ENCODE results near the gene ALPP. TPM values are rescaled to one million over a fixed set of nuclear protein-coding genes. Genes with fewer than 3 reads are reported as not detected.
"Not testable (repeated sequence)": the region's sequence is repeated elsewhere in the genome, so short reads cannot be mapped to it uniquely, and the experiment has no call there.

ALPP gene
- total RNA-seq, 4 donors from 2014 or later, result not detected

DNA sequence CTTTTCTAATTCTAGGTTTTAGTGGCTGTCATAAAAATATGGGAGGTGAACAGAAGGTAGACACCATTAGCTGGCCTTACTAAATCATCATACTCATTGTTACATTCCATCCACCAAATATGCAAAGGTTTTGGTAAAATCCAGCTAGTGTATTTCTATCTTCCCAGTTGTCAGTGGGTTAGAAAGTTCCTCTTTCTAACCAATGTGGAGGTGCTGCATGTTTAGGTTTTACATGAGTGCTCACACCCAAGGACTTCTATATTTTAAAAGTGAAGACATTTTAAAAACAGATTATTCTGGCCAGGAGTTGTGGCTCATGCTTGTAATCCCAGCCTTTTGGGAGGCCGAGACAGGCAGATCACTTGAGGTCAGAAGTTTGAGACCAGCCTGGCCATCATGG, 5.9 kb downstream of the ALPP start:
- Histone ChIP-seq H3K36me3 (no peaks in the 10 kb centered on the region), H3K4me1 (peaks cover 0 to 22% (median 0%) of the 10 kb centered on the region in 4 donors), H3K27me3 (peaks cover 0 to 17% of the 10 kb centered on the region in 2 donors), H3K27ac (no peak overlapping the region), H3K9me3 (no peaks in the 10 kb centered on the region), H3K4me3 (no peak overlapping the region)
- TF ChIP-seq, protein P1, sequence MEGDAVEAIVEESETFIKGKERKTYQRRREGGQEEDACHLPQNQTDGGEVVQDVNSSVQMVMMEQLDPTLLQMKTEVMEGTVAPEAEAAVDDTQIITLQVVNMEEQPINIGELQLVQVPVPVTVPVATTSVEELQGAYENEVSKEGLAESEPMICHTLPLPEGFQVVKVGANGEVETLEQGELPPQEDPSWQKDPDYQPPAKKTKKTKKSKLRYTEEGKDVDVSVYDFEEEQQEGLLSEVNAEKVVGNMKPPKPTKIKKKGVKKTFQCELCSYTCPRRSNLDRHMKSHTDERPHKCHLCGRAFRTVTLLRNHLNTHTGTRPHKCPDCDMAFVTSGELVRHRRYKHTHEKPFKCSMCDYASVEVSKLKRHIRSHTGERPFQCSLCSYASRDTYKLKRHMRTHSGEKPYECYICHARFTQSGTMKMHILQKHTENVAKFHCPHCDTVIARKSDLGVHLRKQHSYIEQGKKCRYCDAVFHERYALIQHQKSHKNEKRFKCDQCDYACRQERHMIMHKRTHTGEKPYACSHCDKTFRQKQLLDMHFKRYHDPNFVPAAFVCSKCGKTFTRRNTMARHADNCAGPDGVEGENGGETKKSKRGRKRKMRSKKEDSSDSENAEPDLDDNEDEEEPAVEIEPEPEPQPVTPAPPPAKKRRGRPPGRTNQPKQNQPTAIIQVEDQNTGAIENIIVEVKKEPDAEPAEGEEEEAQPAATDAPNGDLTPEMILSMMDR (IDR thresholded peaks at IDR 0.05), result no peak
- TF ChIP-seq POLR2A (IDR thresholded peaks at IDR 0.05), result no peak
- no peak for DNase-seq

DNA sequence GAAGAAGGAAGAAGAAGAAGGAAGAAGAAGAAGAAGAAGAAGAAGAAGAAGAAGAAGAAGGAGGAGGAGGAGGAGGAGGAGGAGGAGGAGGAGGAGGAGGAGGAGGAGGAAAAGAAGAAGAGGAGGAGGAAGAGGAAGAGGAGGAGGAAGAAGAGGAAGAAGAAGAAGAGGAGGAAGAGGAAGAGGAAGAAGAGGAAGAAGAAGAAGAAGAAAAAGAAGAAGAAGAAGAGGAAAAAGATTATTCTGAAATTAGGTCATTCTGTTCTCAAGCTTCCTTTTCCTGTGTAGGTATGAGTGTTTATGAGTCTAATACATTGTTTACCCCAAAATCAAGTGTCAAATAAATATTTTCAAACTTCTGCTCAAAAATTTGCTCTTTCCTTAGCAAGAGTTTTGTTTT, 6.5 kb downstream of the ALPP start:
- Histone ChIP-seq H3K4me1 (peaks cover 0 to 22% (median 0%) of the 10 kb centered on the region in 4 donors), H3K27me3 (peaks cover 0 to 17% of the 10 kb centered on the region in 2 donors)
- not testable (repeated sequence) for DNase-seq, H3K36me3 ChIP-seq, H3K9me3 ChIP-seq, H3K27ac ChIP-seq, H3K4me3 ChIP-seq

DNA sequence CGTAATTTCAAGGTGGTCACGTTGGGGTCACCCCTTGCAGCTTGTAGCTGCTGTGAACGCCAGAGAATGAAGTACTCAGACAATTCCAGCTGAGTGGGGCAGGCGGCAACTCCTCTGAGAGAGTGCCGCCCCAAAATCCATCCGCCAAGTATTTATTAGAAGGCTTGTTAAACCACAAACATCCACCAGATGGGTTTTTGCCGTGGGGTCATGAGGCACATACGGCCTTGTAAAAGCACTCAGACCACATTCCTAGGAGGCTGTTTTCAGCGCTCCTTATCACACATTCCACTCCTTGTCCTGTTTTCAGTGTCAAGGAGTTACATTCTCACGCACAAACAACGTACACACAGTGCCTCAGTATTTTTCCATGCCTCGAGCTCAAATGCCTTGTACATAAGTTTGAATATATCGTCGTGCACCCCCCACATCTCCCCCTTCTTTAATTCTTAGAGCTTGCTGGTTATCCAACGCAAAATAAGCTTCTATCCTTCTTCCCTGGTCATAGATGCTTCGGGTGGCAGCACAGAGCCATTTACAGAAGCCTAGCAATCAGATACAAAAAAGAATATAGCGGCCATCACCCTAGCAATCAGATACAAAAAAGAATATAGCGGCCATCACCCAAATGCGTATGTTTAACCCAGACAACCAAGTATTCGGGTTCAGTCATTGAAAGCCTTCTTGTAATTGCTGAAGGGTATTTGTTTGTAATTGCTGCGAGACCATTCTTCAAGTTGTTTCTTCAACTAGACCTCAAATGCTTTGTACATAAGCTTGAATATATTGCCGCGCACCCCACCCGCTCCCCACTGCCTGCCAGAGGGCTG, 7.3 kb downstream of the ALPP start:
- H3K4me1 ChIP-seq, result peaks cover 0 to 22% (median 0%) of the 10 kb centered on the region in 4 donors
- H3K36me3 ChIP-seq, result no peaks in the 10 kb centered on the region
- H3K27ac ChIP-seq, result peak overlapping the region in 2 of 4 donors; percentile 22 to 58
- DNase-seq, result no peak
- H3K4me3 ChIP-seq, result peak overlapping the region in 2 of 4 donors; percentile 14 to 21
- H3K9me3 ChIP-seq, result no peaks in the 10 kb centered on the region
- H3K27me3 ChIP-seq, result peaks cover 0 to 17% of the 10 kb centered on the region in 2 donors
- TF ChIP-seq, protein P1 (IDR thresholded peaks at IDR 0.05), result no peak
- no peak for TF ChIP-seq POLR2A (IDR thresholded peaks at IDR 0.05)

DNA sequence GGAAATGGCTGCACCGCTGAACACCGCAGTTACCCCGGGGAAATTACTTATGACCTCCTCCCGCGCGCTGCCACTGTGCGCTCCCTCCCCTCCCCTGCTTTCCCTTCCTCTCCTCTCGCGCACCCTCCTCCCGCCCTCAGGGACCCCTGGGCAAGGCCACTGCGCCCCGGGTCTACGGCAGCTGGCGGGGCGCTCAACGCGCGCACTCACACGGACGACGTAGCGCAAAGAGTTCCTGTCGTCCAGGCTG, 7.9 kb downstream of the ALPP start:
- H3K27ac ChIP-seq, result peak overlapping the region in 2 of 4 donors; percentile 22 to 58
- H3K4me1 ChIP-seq, result peaks cover 0 to 22% (median 0%) of the 10 kb centered on the region in 4 donors
- H3K9me3 ChIP-seq, result no peaks in the 10 kb centered on the region
- no peak for DNase-seq
- H3K27me3 ChIP-seq, result peaks cover 0 to 17% of the 10 kb centered on the region in 2 donors
- no peaks in the 10 kb centered on the region for H3K36me3 ChIP-seq
- H3K4me3 ChIP-seq, result peak overlapping the region in 2 of 4 donors; percentile 14 to 21
- no peak for TF ChIP-seq POLR2A (IDR thresholded peaks at IDR 0.05)
- TF ChIP-seq, protein P1 (IDR thresholded peaks at IDR 0.05), result no peak

DNA sequence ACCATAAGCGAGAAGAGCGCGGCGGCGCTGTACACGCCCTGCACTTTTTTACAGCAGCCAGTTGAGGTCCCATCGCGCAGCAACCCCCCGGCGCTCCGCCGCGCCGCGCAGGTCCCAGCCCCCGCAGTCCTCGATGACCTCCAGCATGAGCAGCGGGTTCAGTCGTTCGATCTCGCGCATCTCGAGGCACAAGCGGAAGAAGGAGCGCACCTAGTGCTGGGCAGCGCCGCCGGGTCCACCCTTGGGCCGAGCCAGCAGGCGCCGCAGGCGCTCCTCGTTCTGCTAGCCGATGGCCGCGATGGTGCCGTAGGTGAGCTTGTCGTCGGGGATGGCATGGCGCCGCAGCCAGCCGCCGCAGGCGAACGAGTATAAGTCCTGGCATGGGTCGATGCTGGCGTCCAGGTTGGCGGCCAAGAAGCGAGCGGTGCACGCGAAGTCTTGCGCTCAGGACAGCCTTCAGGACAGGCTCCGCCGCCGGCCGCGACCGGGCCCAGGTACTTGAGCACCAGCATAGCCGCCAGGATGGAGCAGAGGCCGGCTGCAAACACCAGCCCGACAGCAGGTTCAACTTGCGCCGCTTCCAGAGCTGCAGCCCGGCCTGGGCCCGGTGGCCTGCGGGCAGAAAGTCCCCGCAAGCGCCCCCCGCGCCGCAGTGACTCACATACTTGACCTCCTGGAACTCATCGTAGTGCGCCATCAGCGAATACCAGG, 8.3 kb downstream of the ALPP start:
- Histone ChIP-seq H3K4me1 (peaks cover 0 to 22% (median 0%) of the 10 kb centered on the region in 4 donors), H3K9me3 (no peaks in the 10 kb centered on the region), H3K27ac (peak overlapping the region in 2 of 4 donors; percentile 22 to 58), H3K27me3 (peaks cover 0 to 17% of the 10 kb centered on the region in 2 donors), H3K4me3 (peak overlapping the region in 2 of 4 donors; percentile 14 to 21), H3K36me3 (no peaks in the 10 kb centered on the region)
- no peak for DNase-seq
- no peak for TF ChIP-seq POLR2A (IDR thresholded peaks at IDR 0.05)
- TF ChIP-seq, protein P1 (IDR thresholded peaks at IDR 0.05), result no peak

All from Peyer's patch (tissue), 4 donors.